ENCODE measurements around the gene LHX3.

- TF ChIP-seq RFX5 (IDR thresholded peaks at IDR 0.05) = no peak
- no peak for TF ChIP-seq POLR2A (IDR thresholded peaks at IDR 0.05; ENCODE audit: low read length)
- TF ChIP-seq CTCF (IDR thresholded peaks at IDR 0.05) = no peak
- TF ChIP-seq EHMT2 (IDR thresholded peaks at IDR 0.05; ENCODE audit: low read depth) = no peak
- TF ChIP-seq REST (IDR thresholded peaks at IDR 0.05) = no peak
- no peak for TF ChIP-seq PHF8 (IDR thresholded peaks at IDR 0.05; ENCODE audit: borderline replicate concordance, low read depth)
- TF ChIP-seq NR3C1 (IDR thresholded peaks at IDR 0.05) = no peak
- no peak for TF ChIP-seq RAD21 (conservative IDR thresholded peaks at IDR 0.05 in 1 of 2, IDR thresholded peaks at IDR 0.05 in 1 of 2)
- TF ChIP-seq, protein P1, sequence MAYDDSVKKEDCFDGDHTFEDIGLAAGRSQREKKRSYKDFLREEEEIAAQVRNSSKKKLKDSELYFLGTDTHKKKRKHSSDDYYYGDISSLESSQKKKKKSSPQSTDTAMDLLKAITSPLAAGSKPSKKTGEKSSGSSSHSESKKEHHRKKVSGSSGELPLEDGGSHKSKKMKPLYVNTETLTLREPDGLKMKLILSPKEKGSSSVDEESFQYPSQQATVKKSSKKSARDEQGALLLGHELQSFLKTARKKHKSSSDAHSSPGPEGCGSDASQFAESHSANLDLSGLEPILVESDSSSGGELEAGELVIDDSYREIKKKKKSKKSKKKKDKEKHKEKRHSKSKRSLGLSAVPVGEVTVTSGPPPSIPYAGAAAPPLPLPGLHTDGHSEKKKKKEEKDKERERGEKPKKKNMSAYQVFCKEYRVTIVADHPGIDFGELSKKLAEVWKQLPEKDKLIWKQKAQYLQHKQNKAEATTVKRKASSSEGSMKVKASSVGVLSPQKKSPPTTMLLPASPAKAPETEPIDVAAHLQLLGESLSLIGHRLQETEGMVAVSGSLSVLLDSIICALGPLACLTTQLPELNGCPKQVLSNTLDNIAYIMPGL (CRISPR knock-in tag; IDR thresholded peaks at IDR 0.05; ENCODE audit: borderline replicate concordance) = no peak
- TF ChIP-seq CHD2 (IDR thresholded peaks at IDR 0.05; ENCODE audit: low read length, partially characterized antibody) = no peak
Measured at GRCh38 chr9:136225366-136225747, 20.4 kb upstream of the LHX3 start.
